Stimulated activated CD4-positive, alpha-beta T cell treated with anti-CD3 and anti-CD28 coated beads, Interleukin-1b, Interleukin-23, amount 100 ng/mL, for 4 hours (primary cell): ENCODE results near the gene MADCAM1.

Experiments
- DNase-seq, 2 donors: peaks; one replicate each; pipeline ENCODE4 v3.0.0-alpha.2; 2020; ENCODE audit warnings: low read depth in 2 of 2

The MADCAM1 gene

GRCh38 chr19:508204-509150 lies 12.2 kb downstream of the MADCAM1 start:
- DNase-seq, result no peak

- peak; percentile 88 to 90 for DNase-seq
These were observed 14.4 kb downstream of the MADCAM1 start for GRCh38 chr19:510606-511100.

- peak; percentile 56 to 66 for DNase-seq
These were observed 15.0 kb downstream of the MADCAM1 start for GRCh38 chr19:511101-511851.

- no peak for DNase-seq
These were observed 16.5 kb downstream of the MADCAM1 start for GRCh38 chr19:512547-513365.

GRCh38 chr19:513368-514165 lies 17.3 kb downstream of the MADCAM1 start:
- no peak for DNase-seq

GRCh38 chr19:514166-514663 lies 17.9 kb downstream of the MADCAM1 start:
- no peak for DNase-seq

GRCh38 chr19:517721-518597 lies 21.7 kb downstream of the MADCAM1 start:
- no peak for DNase-seq

- peak; percentile 52 to 58 for DNase-seq
These were observed 22.4 kb downstream of the MADCAM1 start for GRCh38 chr19:518598-519231.

GRCh38 chr19:519449-519865 lies 23.2 kb downstream of the MADCAM1 start:
- no peak for DNase-seq

- DNase-seq, result no peak
These were observed 26.4 kb downstream of the MADCAM1 start for GRCh38 chr19:522726-523125.

- DNase-seq, result no peak
These were observed 27.9 kb downstream of the MADCAM1 start for GRCh38 chr19:524062-524674.

GRCh38 chr19:525029-525428 lies 28.7 kb downstream of the MADCAM1 start:
- no peak for DNase-seq

GRCh38 chr19:525857-526419 lies 29.7 kb downstream of the MADCAM1 start:
- no peak for DNase-seq

- no peak for DNase-seq
These were observed 34.1 kb downstream of the MADCAM1 start for GRCh38 chr19:530134-531008.

- peak; percentile 76 to 89 for DNase-seq
These were observed 34.9 kb downstream of the MADCAM1 start for GRCh38 chr19:531009-531752.

GRCh38 chr19:531753-532560 lies 35.7 kb downstream of the MADCAM1 start, which contains the start of gene CDC34:
Gene CDC34 (plus strand): TSS chr19:531760. CDS start chr19:531932, 172 bp downstream.
- DNase-seq, result no peak
